CD8-positive, alpha-beta memory T cell (primary cell): ENCODE measurements around the gene MACROD2. TPM values are rescaled to one million over a fixed set of nuclear protein-coding genes. Genes with fewer than 3 reads are reported as not detected.

Source experiments
- CTCF ChIA-PET: fragments of 350-600 bp; sonication (Branson Sonifier 250); formaldehyde crosslinking; loops from one replicate; lab custom pipeline; 2021; ENCODE audit warnings: antibody characterized with exemption; lab: Charles Lee
- POLR2A ChIA-PET: fragments of 350-600 bp; sonication (Branson Sonifier 250); formaldehyde crosslinking; loops from one replicate; lab custom pipeline; 2021; ENCODE audit warnings: antibody characterized with exemption; lab: Charles Lee
- DNase-seq, 5 donors: peaks; one replicate each; pipeline versions ENCODE4 v3.0.0 to v3.0.0-alpha.2; 2020 to 2022; ENCODE audit warnings: mixed read lengths in 1 of 5
- H3K27ac ChIP-seq: one replicate; pipeline ENCODE4 v1.7.0; 2013; ENCODE audit warnings: low read depth, mild to moderate bottlenecking, low read length, moderate library complexity
- H3K27me3 ChIP-seq: 2 replicates; pipeline ENCODE4 v1.7.0; 2013; ENCODE audit warnings: low read length, mild to moderate bottlenecking; ENCODE audit not compliant: insufficient read depth, poor library complexity, severe bottlenecking
- H3K36me3 ChIP-seq: 2 replicates; pipeline ENCODE4 v1.7.0; 2013; ENCODE audit warnings: mild to moderate bottlenecking, low read length, moderate library complexity; ENCODE audit not compliant: insufficient read depth
- H3K4me1 ChIP-seq: 2 replicates; pipeline ENCODE4 v1.7.0; 2013; ENCODE audit warnings: mild to moderate bottlenecking, low read length, moderate library complexity; ENCODE audit not compliant: insufficient read depth
- H3K4me3 ChIP-seq: 2 replicates; pipeline ENCODE4 v1.7.0; 2013; ENCODE audit warnings: mild to moderate bottlenecking, low read length
- H3K9me3 ChIP-seq: 2 replicates; pipeline ENCODE4 v1.7.0; 2013; ENCODE audit warnings: mild to moderate bottlenecking, low read length
- H3K27ac Mint-ChIP-seq, 8 donors: one replicate each; pipeline ENCODE4 v1.8.0; 2020 to 2021; ENCODE audit warnings: mixed read lengths in 8 of 8, mild to moderate bottlenecking in 6 of 8, inconsistent platforms in 3 of 8, moderate library complexity in 3 of 8
- H3K27me3 Mint-ChIP-seq, 2 donors: one replicate each; pipeline ENCODE4 v1.8.0; 2020 to 2021; ENCODE audit warnings: mixed read lengths in 2 of 2, mild to moderate bottlenecking in 1 of 2, moderate library complexity in 1 of 2
- H3K36me3 Mint-ChIP-seq, 3 donors: one replicate each; pipeline ENCODE4 v1.8.0; 2020 to 2021; ENCODE audit warnings: mixed read lengths in 3 of 3, inconsistent platforms in 1 of 3, mild to moderate bottlenecking in 1 of 3
- H3K4me1 Mint-ChIP-seq, 3 donors: one replicate each; pipeline ENCODE4 v1.8.0; 2020 to 2021; ENCODE audit warnings: mixed read lengths in 3 of 3, inconsistent platforms in 1 of 3, mild to moderate bottlenecking in 1 of 3
- H3K4me3 Mint-ChIP-seq, 7 donors: one replicate each; pipeline ENCODE4 v1.8.0; 2020 to 2021; ENCODE audit warnings: mixed read lengths in 7 of 7, mild to moderate bottlenecking in 6 of 7, moderate library complexity in 4 of 7, inconsistent platforms in 2 of 7
- H3K9me3 Mint-ChIP-seq, 5 donors: one replicate each; pipeline ENCODE4 v1.8.0; 2020 to 2022; ENCODE audit warnings: mixed read lengths in 5 of 5, mild to moderate bottlenecking in 3 of 5, moderate library complexity in 2 of 5, inconsistent platforms in 1 of 5
- polyA plus RNA-seq: library from polyadenylated mRNA; unstranded; fragments of 300-500 nt; fragmentation: Illumina TruSeq; gene quantifications from one replicate; pipeline ENCODE4 v1.2.3, GENCODE V29; 2021
- total RNA-seq, 2 experiments: library from RNA; stranded (reverse); gene quantifications; one replicate each; pipeline ENCODE4 v1.2.3, GENCODE V29; 2021

Gene MACROD2
- total and polyA plus RNA-seq, 3 experiments from 2014 or later: not detected

- no peaks in the 10 kb centered on the region for H3K36me3 Mint-ChIP-seq
- no peak for DNase-seq
- Histone ChIP-seq H3K4me1 (no peaks in the 10 kb centered on the region), H3K9me3 (no peaks in the 10 kb centered on the region), H3K36me3 (no peaks in the 10 kb centered on the region), H3K4me3 (no peak overlapping the region), H3K27me3 (no peaks in the 10 kb centered on the region), H3K27ac (no peak overlapping the region)
- H3K4me1 Mint-ChIP-seq: no peaks in the 10 kb centered on the region
- ChIA-PET CTCF (no interaction called here), POLR2A (no interaction called here)
- H3K4me3 Mint-ChIP-seq: no peak overlapping the region
- H3K27me3 Mint-ChIP-seq: no peaks in the 10 kb centered on the region
- peaks cover 6 to 44% (median 23%) of the 10 kb centered on the region in 5 donors for H3K9me3 Mint-ChIP-seq
- no peak overlapping the region for H3K27ac Mint-ChIP-seq
These were observed 389.9 kb downstream of the MACROD2 start for GRCh38 chr20:14385176-14385740.

- DNase-seq: no peak
- H3K27me3 ChIP-seq: no peaks in the 10 kb centered on the region
- Mint-ChIP-seq H3K27ac (no peak overlapping the region), H3K4me3 (no peak overlapping the region), H3K9me3 (peaks cover 6 to 37% (median 24%) of the 10 kb centered on the region in 5 donors), H3K36me3 (no peaks in the 10 kb centered on the region), H3K4me1 (no peaks in the 10 kb centered on the region), H3K27me3 (no peaks in the 10 kb centered on the region)
- no peaks in the 10 kb centered on the region for H3K36me3 ChIP-seq
- ChIA-PET POLR2A (no interaction called here), CTCF (no interaction called here)
- no peaks in the 10 kb centered on the region for H3K4me1 ChIP-seq
- H3K9me3 ChIP-seq: no peaks in the 10 kb centered on the region
- no peak overlapping the region for H3K27ac ChIP-seq
- H3K4me3 ChIP-seq: no peak overlapping the region
These were observed 391.4 kb downstream of the MACROD2 start for GRCh38 chr20:14386726-14387125.

DNA sequence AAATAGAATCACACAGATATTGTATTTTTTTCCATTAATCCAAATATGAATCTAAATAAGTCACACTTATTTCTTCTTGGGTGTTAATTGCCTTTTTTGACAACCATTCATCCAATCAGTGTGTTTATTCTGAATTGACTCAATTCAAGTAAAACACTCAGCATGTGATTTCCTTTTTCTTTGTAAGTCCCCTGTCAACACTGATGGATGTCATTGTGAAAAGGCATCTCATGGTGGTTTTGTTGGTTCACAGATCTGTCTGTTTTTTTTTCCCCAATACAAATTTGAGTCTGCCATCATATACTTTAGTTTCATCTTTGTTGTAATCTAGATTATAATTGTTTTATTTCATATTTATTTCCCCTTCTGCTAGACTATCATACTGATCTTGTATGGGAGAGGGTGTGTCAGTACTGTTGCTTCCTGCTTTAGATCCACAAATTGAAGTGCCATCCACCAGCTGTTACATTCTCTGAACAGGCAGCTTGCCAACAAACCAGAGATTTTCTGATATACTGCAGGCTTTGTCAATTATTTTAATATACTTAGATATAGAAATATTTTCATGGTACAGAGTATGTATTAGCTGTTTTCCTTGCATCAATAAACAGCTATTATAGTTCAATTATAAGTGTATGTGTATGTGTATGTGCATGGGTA lies 406.3 kb downstream of the MACROD2 start:
- no peak overlapping the region for H3K4me3 ChIP-seq
- H3K27me3 ChIP-seq: no peaks in the 10 kb centered on the region
- peaks cover 4 to 45% (median 12%) of the 10 kb centered on the region in 5 donors for H3K9me3 Mint-ChIP-seq
- H3K4me1 Mint-ChIP-seq: no peaks in the 10 kb centered on the region
- ChIA-PET CTCF (no interaction called here), POLR2A (no interaction called here)
- no peak overlapping the region for H3K4me3 Mint-ChIP-seq
- H3K36me3 Mint-ChIP-seq: no peaks in the 10 kb centered on the region
- H3K27ac ChIP-seq: no peak overlapping the region
- DNase-seq: no peak
- H3K27ac Mint-ChIP-seq: no peak overlapping the region
- H3K36me3 ChIP-seq: no peaks in the 10 kb centered on the region
- no peaks in the 10 kb centered on the region for H3K27me3 Mint-ChIP-seq
- H3K4me1 ChIP-seq: no peaks in the 10 kb centered on the region
- no peaks in the 10 kb centered on the region for H3K9me3 ChIP-seq

DNA sequence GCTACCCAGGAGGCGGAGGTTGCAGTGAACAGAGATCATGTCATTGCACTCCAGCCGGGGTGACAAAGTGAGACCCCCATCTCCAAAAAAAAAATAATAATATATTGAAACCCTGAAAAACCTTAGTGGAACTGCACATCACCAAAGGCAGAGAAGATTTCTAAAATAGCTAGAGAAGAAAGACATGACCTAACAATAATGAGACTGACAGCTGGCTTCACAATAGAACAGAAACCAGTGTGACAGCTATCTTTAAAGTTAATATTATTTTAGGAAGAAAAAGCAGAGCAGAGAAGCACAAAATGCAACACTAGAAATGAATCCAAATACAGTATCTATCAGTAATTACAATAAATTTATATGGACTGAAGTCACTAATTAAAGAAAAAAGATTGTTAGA lies 409.2 kb downstream of the MACROD2 start:
- Histone ChIP-seq H3K27me3 (no peaks in the 10 kb centered on the region), H3K4me1 (no peaks in the 10 kb centered on the region), H3K36me3 (no peaks in the 10 kb centered on the region), H3K27ac (no peak overlapping the region), H3K9me3 (no peaks in the 10 kb centered on the region), H3K4me3 (no peak overlapping the region)
- DNase-seq: no peak
- Mint-ChIP-seq H3K27ac (no peak overlapping the region), H3K9me3 (peaks cover 2 to 40% (median 10%) of the 10 kb centered on the region in 5 donors), H3K4me3 (no peak overlapping the region), H3K36me3 (no peaks in the 10 kb centered on the region), H3K4me1 (no peaks in the 10 kb centered on the region), H3K27me3 (no peaks in the 10 kb centered on the region)
- ChIA-PET POLR2A (no interaction called here), CTCF (no interaction called here)

DNA sequence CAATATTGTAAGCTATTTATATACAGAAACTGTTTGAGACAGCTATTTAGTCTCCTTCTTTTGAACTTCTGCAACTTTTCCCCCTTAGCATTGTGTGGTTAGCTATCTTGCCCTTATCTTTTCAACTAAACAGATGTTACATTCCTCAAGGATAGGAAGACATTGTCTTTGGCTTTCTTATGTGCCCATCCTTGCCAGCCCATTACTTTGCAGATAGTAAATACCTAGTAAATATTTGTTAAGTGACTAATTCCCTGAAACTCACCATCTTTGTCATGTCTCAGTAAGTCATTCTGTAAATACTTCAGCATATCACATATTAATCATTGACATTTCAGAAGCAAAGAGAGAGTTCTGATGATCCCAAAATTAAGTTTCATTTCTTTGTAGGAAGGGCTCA lies 411.2 kb downstream of the MACROD2 start:
- CTCF ChIA-PET: no interaction called here
- Histone ChIP-seq H3K27me3 (no peaks in the 10 kb centered on the region), H3K36me3 (no peaks in the 10 kb centered on the region), H3K4me3 (no peak overlapping the region), H3K9me3 (no peaks in the 10 kb centered on the region), H3K4me1 (no peaks in the 10 kb centered on the region), H3K27ac (no peak overlapping the region)
- peaks cover 3 to 29% (median 7%) of the 10 kb centered on the region in 5 donors for H3K9me3 Mint-ChIP-seq
- H3K27me3 Mint-ChIP-seq: no peaks in the 10 kb centered on the region
- no peaks in the 10 kb centered on the region for H3K36me3 Mint-ChIP-seq
- no peak overlapping the region for H3K27ac Mint-ChIP-seq
- no peak for DNase-seq
- H3K4me1 Mint-ChIP-seq: no peaks in the 10 kb centered on the region
- no peak overlapping the region for H3K4me3 Mint-ChIP-seq
- POLR2A ChIA-PET: no interaction called here

- no peaks in the 10 kb centered on the region for H3K9me3 ChIP-seq
- H3K4me3 ChIP-seq: no peak overlapping the region
- H3K27ac ChIP-seq: no peak overlapping the region
- CTCF ChIA-PET: no interaction called here
- no peaks in the 10 kb centered on the region for H3K36me3 ChIP-seq
- no peaks in the 10 kb centered on the region for H3K27me3 Mint-ChIP-seq
- peaks cover 3 to 36% (median 9%) of the 10 kb centered on the region in 5 donors for H3K9me3 Mint-ChIP-seq
- H3K27ac Mint-ChIP-seq: no peak overlapping the region
- H3K4me1 ChIP-seq: no peaks in the 10 kb centered on the region
- DNase-seq: no peak
- H3K4me1 Mint-ChIP-seq: no peaks in the 10 kb centered on the region
- no peak overlapping the region for H3K4me3 Mint-ChIP-seq
- POLR2A ChIA-PET: no interaction called here
- H3K27me3 ChIP-seq: no peaks in the 10 kb centered on the region
- H3K36me3 Mint-ChIP-seq: no peaks in the 10 kb centered on the region
These were observed 412.0 kb downstream of the MACROD2 start for GRCh38 chr20:14407336-14407735.

DNA sequence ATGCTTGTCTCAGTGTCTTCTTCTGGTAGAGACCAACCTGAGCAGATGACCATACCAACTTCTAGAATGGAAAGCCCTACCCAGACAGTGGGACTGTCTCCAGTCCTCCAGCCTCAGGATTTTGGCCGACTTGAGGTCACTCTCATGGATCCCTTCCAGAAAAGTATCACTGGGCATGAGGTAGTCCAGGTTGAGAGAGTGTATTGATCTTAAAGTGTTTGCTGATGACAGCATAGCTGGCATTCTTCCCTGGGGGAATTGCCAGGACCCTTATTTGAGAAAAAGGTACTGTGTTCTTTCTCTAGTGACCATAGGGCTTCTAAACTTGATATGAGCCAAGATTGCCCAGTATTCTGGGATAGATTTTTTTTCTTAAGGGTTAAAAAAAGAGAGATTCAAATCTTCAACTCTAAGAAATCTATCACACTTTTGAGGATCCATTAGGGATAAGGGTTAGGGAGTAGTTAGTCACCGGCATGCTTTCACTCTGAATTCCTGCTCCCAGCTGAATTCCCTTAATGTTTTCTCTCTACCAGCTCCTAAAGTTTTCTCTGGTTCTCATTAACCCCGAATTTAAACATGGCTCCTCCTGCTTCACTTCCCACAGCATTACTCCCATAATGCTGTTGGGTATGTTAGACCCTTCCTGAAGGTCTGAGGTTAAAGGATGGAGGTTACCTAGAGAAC lies 415.7 kb downstream of the MACROD2 start:
- H3K9me3 ChIP-seq: no peaks in the 10 kb centered on the region
- CTCF ChIA-PET: no interaction called here
- Mint-ChIP-seq H3K36me3 (no peaks in the 10 kb centered on the region), H3K9me3 (peaks cover 5 to 31% (median 13%) of the 10 kb centered on the region in 5 donors), H3K27ac (no peak overlapping the region), H3K27me3 (no peaks in the 10 kb centered on the region), H3K4me1 (no peaks in the 10 kb centered on the region), H3K4me3 (no peak overlapping the region)
- no peaks in the 10 kb centered on the region for H3K36me3 ChIP-seq
- no peaks in the 10 kb centered on the region for H3K4me1 ChIP-seq
- H3K4me3 ChIP-seq: no peak overlapping the region
- no peak overlapping the region for H3K27ac ChIP-seq
- H3K27me3 ChIP-seq: no peaks in the 10 kb centered on the region
- POLR2A ChIA-PET: no interaction called here
- no peak for DNase-seq

DNA sequence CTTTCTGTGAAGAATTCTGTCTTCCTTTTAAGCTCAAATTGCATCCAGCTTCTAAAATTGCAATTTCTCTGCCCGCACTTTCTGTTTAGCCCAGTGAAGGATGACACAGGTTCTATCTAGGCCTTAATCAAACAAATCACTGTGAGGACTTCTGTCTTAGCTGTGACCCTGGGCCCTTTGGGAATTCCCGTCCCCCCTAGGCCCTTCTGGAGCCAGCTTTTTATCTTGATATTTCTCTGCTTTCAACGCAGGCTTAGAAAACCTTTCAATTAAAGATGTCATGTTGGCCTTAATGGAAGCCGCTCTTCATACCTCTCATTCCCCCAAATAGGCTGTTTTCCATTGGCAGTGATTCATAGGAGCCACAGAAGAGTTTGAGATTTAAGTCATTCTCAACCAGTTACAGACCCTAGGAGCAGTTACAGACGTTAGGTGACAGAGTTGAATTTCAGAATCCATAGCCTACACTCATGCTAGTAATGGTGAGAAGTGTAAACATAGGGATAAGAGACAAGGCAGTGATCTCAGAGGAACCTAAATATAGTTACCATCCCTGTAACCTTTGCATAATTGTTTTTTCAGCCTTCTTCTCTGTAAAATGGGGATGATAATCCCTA lies 416.9 kb downstream of the MACROD2 start:
- DNase-seq: no peak
- POLR2A ChIA-PET: no interaction called here

More for the DNA sequence above, 416.9 kb downstream of the MACROD2 start:
- Mint-ChIP-seq H3K4me1 (no peaks in the 10 kb centered on the region), H3K27me3 (no peaks in the 10 kb centered on the region), H3K9me3 (peaks cover 5 to 40% (median 10%) of the 10 kb centered on the region in 5 donors), H3K36me3 (no peaks in the 10 kb centered on the region), H3K4me3 (no peak overlapping the region), H3K27ac (no peak overlapping the region)
- Histone ChIP-seq H3K4me3 (no peak overlapping the region), H3K4me1 (no peaks in the 10 kb centered on the region), H3K9me3 (no peaks in the 10 kb centered on the region), H3K27me3 (no peaks in the 10 kb centered on the region), H3K27ac (no peak overlapping the region), H3K36me3 (no peaks in the 10 kb centered on the region)
- CTCF ChIA-PET: no interaction called here
